Lower leg skin (tissue), 3 donors: Measurements from ENCODE around the gene CHST6.

Experiments used
- POLR2A ChIP-seq, 2 donors: fragments of 450-650 bp; IDR thresholded peaks; one replicate each; pipeline ENCODE4 v1.6.1; 2016 to 2017; ENCODE audit warnings: antibody characterized with exemption in 2 of 2, mild to moderate bottlenecking in 1 of 2, moderate library complexity in 1 of 2
- TF ChIP-seq, protein P1 (sequence below), 3 donors: fragments of 450-650 bp; IDR thresholded peaks; one replicate each; pipeline ENCODE4 v1.5.1; 2016; ENCODE audit warnings: antibody characterized with exemption in 3 of 3, mild to moderate bottlenecking in 3 of 3, moderate library complexity in 2 of 3

DNA sequence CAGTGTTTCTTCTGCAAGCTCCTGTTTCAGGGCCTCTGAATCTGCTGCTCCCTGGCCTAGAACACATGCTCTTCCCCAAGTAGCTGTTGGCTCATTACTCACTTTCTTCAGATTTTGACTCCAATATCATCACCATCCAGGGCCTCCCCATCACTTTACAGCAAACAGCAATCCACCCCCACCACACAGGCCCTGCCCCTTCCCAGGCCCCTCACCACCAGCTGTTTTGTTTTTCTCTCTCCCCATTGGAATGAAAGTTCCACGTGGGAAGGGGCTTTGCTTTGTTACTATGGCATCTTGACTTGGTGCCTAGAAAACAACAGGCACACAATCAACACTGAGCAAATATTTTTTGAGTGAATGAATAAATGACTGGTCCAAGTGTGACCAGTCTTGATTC, 34.8 kb downstream of the CHST6 start:
- TF ChIP-seq, protein P1, sequence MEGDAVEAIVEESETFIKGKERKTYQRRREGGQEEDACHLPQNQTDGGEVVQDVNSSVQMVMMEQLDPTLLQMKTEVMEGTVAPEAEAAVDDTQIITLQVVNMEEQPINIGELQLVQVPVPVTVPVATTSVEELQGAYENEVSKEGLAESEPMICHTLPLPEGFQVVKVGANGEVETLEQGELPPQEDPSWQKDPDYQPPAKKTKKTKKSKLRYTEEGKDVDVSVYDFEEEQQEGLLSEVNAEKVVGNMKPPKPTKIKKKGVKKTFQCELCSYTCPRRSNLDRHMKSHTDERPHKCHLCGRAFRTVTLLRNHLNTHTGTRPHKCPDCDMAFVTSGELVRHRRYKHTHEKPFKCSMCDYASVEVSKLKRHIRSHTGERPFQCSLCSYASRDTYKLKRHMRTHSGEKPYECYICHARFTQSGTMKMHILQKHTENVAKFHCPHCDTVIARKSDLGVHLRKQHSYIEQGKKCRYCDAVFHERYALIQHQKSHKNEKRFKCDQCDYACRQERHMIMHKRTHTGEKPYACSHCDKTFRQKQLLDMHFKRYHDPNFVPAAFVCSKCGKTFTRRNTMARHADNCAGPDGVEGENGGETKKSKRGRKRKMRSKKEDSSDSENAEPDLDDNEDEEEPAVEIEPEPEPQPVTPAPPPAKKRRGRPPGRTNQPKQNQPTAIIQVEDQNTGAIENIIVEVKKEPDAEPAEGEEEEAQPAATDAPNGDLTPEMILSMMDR (IDR thresholded peaks at IDR 0.05), result no peak
- no peak for TF ChIP-seq POLR2A (IDR thresholded peaks at IDR 0.05)
